Liver (tissue), 9 donors: ENCODE results near the gene MYADML2. TPM values are rescaled to one million over a fixed set of nuclear protein-coding genes. Genes with fewer than 3 reads are reported as not detected.

Experiments
- DNase-seq: peaks from one replicate; pipeline ENCODE4 v3.0.0-alpha.2; 2017; ENCODE audit warnings: low spot score
- H3K27ac ChIP-seq, 2 donors: one replicate each; pipeline ENCODE4 v1.7.0; 2013; ENCODE audit warnings: inconsistent platforms in 2 of 2, low read length in 2 of 2, control low read depth in 1 of 2, low read depth in 1 of 2, mild to moderate bottlenecking in 1 of 2
- H3K27me3 ChIP-seq, 4 donors: one replicate each; pipeline versions ENCODE4 v1.6.1 to v1.7.0; 2013; ENCODE audit warnings: low read length in 3 of 4, inconsistent platforms in 1 of 4, mild to moderate bottlenecking in 1 of 4, moderate library complexity in 1 of 4; ENCODE audit not compliant: control insufficient read depth in 4 of 4, insufficient read depth in 4 of 4
- H3K36me3 ChIP-seq, 4 donors: one replicate each; pipeline versions ENCODE4 v1.6.1 to v1.7.0; 2013; ENCODE audit warnings: low read length in 3 of 4, mild to moderate bottlenecking in 3 of 4, low read depth in 1 of 4, moderate library complexity in 1 of 4; ENCODE audit not compliant: control insufficient read depth in 4 of 4, insufficient read depth in 3 of 4
- H3K4me1 ChIP-seq, 4 donors: one replicate each; pipeline versions ENCODE4 v1.6.1 to v1.7.0; 2013; ENCODE audit warnings: low read length in 3 of 4, mild to moderate bottlenecking in 3 of 4, moderate library complexity in 1 of 4; ENCODE audit not compliant: control insufficient read depth in 4 of 4, insufficient read depth in 4 of 4
- H3K4me3 ChIP-seq, 3 donors: one replicate each; pipeline versions ENCODE4 v1.6.1 to v1.7.0; 2013; ENCODE audit warnings: low read length in 3 of 3, control low read depth in 1 of 3, low read depth in 1 of 3, mild to moderate bottlenecking in 1 of 3
- H3K9ac ChIP-seq, 2 donors: one replicate each; pipeline ENCODE4 v1.7.0; 2013; ENCODE audit warnings: low read length in 2 of 2, mild to moderate bottlenecking in 2 of 2, moderate library complexity in 2 of 2, control low read depth in 1 of 2, low read depth in 1 of 2
- H3K9me3 ChIP-seq, 4 donors: one replicate each; pipeline versions ENCODE4 v1.6.1 to v1.7.0; 2013; ENCODE audit warnings: low read length in 3 of 4; ENCODE audit not compliant: control insufficient read depth in 4 of 4
- CTCF ChIP-seq: fragments of 150-350 bp; IDR thresholded peaks from 2 replicates; pipeline ENCODE4 v1.5.1; 2017; ENCODE audit warnings: improper control_type of control experiment, low read depth, low read length; ENCODE audit not compliant: missing input control
- EGR1 ChIP-seq, 2 donors: IDR thresholded peaks; 2 replicates each; pipeline ENCODE4 v1.6.1; 2016 to 2018; ENCODE audit warnings: antibody characterized with exemption in 2 of 2, low read depth in 2 of 2
- FOXA2 ChIP-seq: IDR thresholded peaks from 2 replicates; pipeline ENCODE4 v1.6.1; 2016; ENCODE audit warnings: antibody characterized with exemption
- HNF4A ChIP-seq, 2 donors: conservative IDR thresholded peaks; 2 replicates each; pipeline ENCODE4 v1.6.1; 2016; ENCODE audit warnings: antibody characterized with exemption in 2 of 2, mild to moderate bottlenecking in 2 of 2
- HNF4G ChIP-seq: IDR thresholded peaks from 2 replicates; pipeline ENCODE4 v1.6.1; 2016; ENCODE audit warnings: antibody characterized with exemption
- JUND ChIP-seq, 2 donors: IDR thresholded peaks; 2 replicates each; pipeline ENCODE4 v1.6.1; 2016; ENCODE audit warnings: antibody characterized with exemption in 2 of 2
- MAX ChIP-seq: IDR thresholded peaks from 2 replicates; pipeline ENCODE4 v1.6.1; 2016; ENCODE audit warnings: antibody characterized with exemption
- NR2F2 ChIP-seq: IDR thresholded peaks from 2 replicates; pipeline ENCODE4 v1.6.1; 2016; ENCODE audit warnings: antibody characterized with exemption
- RAD21 ChIP-seq, 2 donors: IDR thresholded peaks; 2 replicates each; pipeline ENCODE4 v1.6.1; 2016; ENCODE audit warnings: antibody characterized with exemption in 2 of 2, mild to moderate bottlenecking in 2 of 2
- RXRA ChIP-seq, 2 donors: IDR thresholded peaks; 2 replicates each; pipeline ENCODE4 v1.6.1; 2017 to 2018; ENCODE audit warnings: antibody characterized with exemption in 2 of 2, mild to moderate bottlenecking in 1 of 2
- SP1 ChIP-seq: IDR thresholded peaks from 2 replicates; pipeline ENCODE4 v1.6.1; 2018; ENCODE audit warnings: antibody characterized with exemption, mild to moderate bottlenecking
- ZBTB33 ChIP-seq: IDR thresholded peaks from 2 replicates; pipeline ENCODE4 v1.6.1; 2016; ENCODE audit warnings: antibody characterized with exemption
- WGBS: extraction: QIAGEN DNeasy Blood & Tissue Kit; methylation state at CpG from one replicate; pipeline ENCODE4 v1.1.7; 2013; 5-methylcytosine and 5-hydroxymethylcytosine counted together
- polyA plus RNA-seq, 2 donors: library from polyadenylated mRNA; stranded (reverse) in 1 of 2; unstranded in 1 of 2; fragments of 200-250 nt in 1 of 2; fragments of >200 nt in 1 of 2; fragmentation: Nextera tagmentation in 1 of 2; extraction: Ambion mirVana in 1 of 2; gene quantifications; one replicate each; pipeline versions ENCODE4 v1.2.1 to v1.2.3, GENCODE V29; 2013 to 2015
- total RNA-seq, 2 donors: library from RNA; depleted of rRNA; stranded (reverse); fragments of >200 nt; gene quantifications; one replicate each; pipeline ENCODE4 v1.2.3, GENCODE V29; 2014
- donor health status: healthy.
- donor health status: healthy.
- donor health status: healthy.
- donor health status: healthy.
- donor health status: healthy.

MYADML2 gene
- total and polyA plus RNA-seq, 4 donors = not detected

- H3K27me3 ChIP-seq = no peaks in the 10 kb centered on the region
- under 1% methylated on average over 65 of the region's 65 CpGs for WGBS
- H3K4me3 ChIP-seq = peak within 1 kb of the TSS in 2 of 3 donors; percentile 62 to 64
- H3K27ac ChIP-seq = peak within 1 kb of the TSS; percentile 64 to 69
- H3K4me1 ChIP-seq = peaks cover 7 to 20% (median 14%) of the 10 kb centered on the region in 4 donors
- H3K9ac ChIP-seq = no peak within 1 kb of the TSS
- no peak for TF ChIP-seq FOXA2
- no peak for TF ChIP-seq HNF4A (conservative IDR thresholded peaks at IDR 0.05)
- peak; percentile 25 for TF ChIP-seq CTCF
- no peak for TF ChIP-seq ZBTB33
- H3K36me3 ChIP-seq = no peaks in the 10 kb centered on the region
- no peak for DNase-seq
- H3K9me3 ChIP-seq = no peaks in the 10 kb centered on the region
These were observed 14.1 kb upstream of the MYADML2 start, which contains the start of gene NOTUM for GRCh38 chr17:81961087-81961511. Gene NOTUM, minus strand, starts transcription at chr17:81961187. Its CDS starts 278 bp downstream, at chr17:81960909.

GRCh38 chr17:81960130-81960958, 13.3 kb upstream of the MYADML2 start:
- no peak for DNase-seq
- no peak for TF ChIP-seq MAX
- no peak for TF ChIP-seq ZBTB33
- TF ChIP-seq FOXA2 = no peak
- TF ChIP-seq JUND (IDR thresholded peaks at IDR 0.05) = no peak
- TF ChIP-seq HNF4A (conservative IDR thresholded peaks at IDR 0.05) = no peak
- TF ChIP-seq SP1 = peak; percentile 23
- TF ChIP-seq HNF4G = no peak
- TF ChIP-seq RXRA (IDR thresholded peaks at IDR 0.05) = peak; percentile 37 to 50
- TF ChIP-seq EGR1 (IDR thresholded peaks at IDR 0.05; ENCODE audit: low read depth in 2 of 2) = no peak
- peak in 1 of 2 donors; percentile 13 for TF ChIP-seq RAD21 (IDR thresholded peaks at IDR 0.05)
- TF ChIP-seq NR2F2 = no peak
- Histone ChIP-seq H3K9ac (no peak overlapping the region), H3K4me3 (peak overlapping the region in 2 of 3 donors; percentile 62 to 64), H3K27ac (peak overlapping the region; percentile 64 to 69), H3K9me3 (no peaks in the 10 kb centered on the region), H3K27me3 (no peaks in the 10 kb centered on the region), H3K4me1 (peaks cover 7 to 20% (median 14%) of the 10 kb centered on the region in 4 donors), H3K36me3 (no peaks in the 10 kb centered on the region)
- 3% methylated on average over 98 of the region's 98 CpGs for WGBS
